HepG2 (cell line): Measurements from ENCODE around the gene HOXD4. TPM values are rescaled to one million over a fixed set of nuclear protein-coding genes. Genes with fewer than 3 reads are reported as not detected.

ENCODE experiments used
- ATAC-seq: fragments of 200-7000 bp; cut with Tn5 transposase; 3 replicates; pipeline ENCODE4 v1.9.1; 2020; ENCODE audit warnings: mild to moderate bottlenecking, moderate library complexity
- Bru-seq: library from RNA; stranded (reverse); fragments of 400-500 nt; gene quantifications from one replicate; lab custom pipeline; 2021; lab: Mats Ljungman, UMichigan
- BruChase-seq, 2 experiments: library from RNA; stranded (reverse); fragments of 400-500 nt; gene quantifications; one replicate each; lab custom pipeline; 2021; lab: Mats Ljungman, UMichigan
- BruUV-seq: library from RNA; stranded (reverse); fragments of 400-500 nt; replicated peaks from 2 replicates; lab custom pipeline; 2021; lab: Mats Ljungman, UMichigan
- CTCF ChIA-PET: fragments of 300-600 bp; formaldehyde crosslinking; extraction: SDS; loops from one replicate; lab custom pipeline; 2021; ENCODE audit warnings: low total read pairs, inconsistent platforms, low intra/inter-chr PET ratio; lab: Yijun Ruan, JAX
- POLR2A ChIA-PET: fragments of 350-600 bp; sonication (Branson Sonifier 250); formaldehyde crosslinking; loops from one replicate; lab custom pipeline; 2020; ENCODE audit warnings: antibody characterized with exemption, inconsistent platforms; lab: Yijun Ruan, JAX
- DNase-seq: peaks from one replicate; pipeline ENCODE4 v3.0.0-alpha.2; 2015; ENCODE audit warnings: low spot score
- FAIRE-seq: peaks from 3 replicates; lab custom pipeline; 2011; peaks lifted over from hg19 to GRCh38; lab: Jason Lieb, UNC
- H2AFZ ChIP-seq: one replicate; pipeline ENCODE4 v1.6.1; 2011; ENCODE audit warnings: low read length, inconsistent platforms
- H3K27ac ChIP-seq: fragments of 300-600 bp; 3 replicates; pipeline ENCODE4 v1.8.0; 2011; ENCODE audit warnings: mixed run types, mild to moderate bottlenecking, mixed read lengths, low read length, inconsistent platforms; ENCODE audit not compliant: insufficient read depth; ENCODE audit errors: extremely low read length
- H3K27me3 ChIP-seq, 2 experiments: fragments of 200-600 bp in 1 of 2; 2 replicates in 1 of 2; 3 replicates in 1 of 2; pipeline versions ENCODE4 v1.6.0 to v1.8.0; 2011; ENCODE audit warnings: low read length in 2 of 2, mild to moderate bottlenecking in 2 of 2, moderate library complexity in 2 of 2, inconsistent platforms in 1 of 2; ENCODE audit not compliant: insufficient read depth in 2 of 2, control insufficient read depth in 1 of 2
- H3K36me3 ChIP-seq, 2 experiments: fragments of 200-600 bp in 1 of 2; replicated peaks in 1 of 2; 2 replicates in 1 of 2; 3 replicates in 1 of 2; pipeline versions ENCODE4 v1.5.1 to v1.8.0; 2011; ENCODE audit warnings: low read length in 2 of 2, inconsistent platforms in 1 of 2; ENCODE audit not compliant: insufficient read depth in 2 of 2, control insufficient read depth in 1 of 2
- H3K4me1 ChIP-seq: 2 replicates; pipeline ENCODE4 v1.5.1; 2012; ENCODE audit warnings: low read length, inconsistent platforms; ENCODE audit not compliant: insufficient read depth
- H3K4me2 ChIP-seq: 2 replicates; pipeline ENCODE4 v1.6.0; 2011; ENCODE audit warnings: low read depth, low read length, inconsistent platforms
- H3K4me3 ChIP-seq, 3 experiments: fragments of 200-600 bp in 1 of 3; sonication (generic), shearing (Covaris generic) in 1 of 3; replicated peaks in 1 of 3; 2 replicates each; pipeline ENCODE4 v1.5.1; 2011 to 2016; ENCODE audit warnings: low read length in 3 of 3, inconsistent platforms in 2 of 3, low read depth in 2 of 3, mild to moderate bottlenecking in 2 of 3, control low read depth in 1 of 3, mixed read lengths in 1 of 3; ENCODE audit not compliant: insufficient read depth in 1 of 3
- H3K79me2 ChIP-seq: one replicate; pipeline ENCODE4 v1.6.1; 2011; ENCODE audit warnings: low read length, inconsistent platforms; ENCODE audit not compliant: insufficient read depth
- H3K9ac ChIP-seq: 2 replicates; pipeline ENCODE4 v1.6.0; 2011; ENCODE audit warnings: mild to moderate bottlenecking, low read depth, low read length, inconsistent platforms; ENCODE audit not compliant: insufficient read depth
- H3K9me3 ChIP-seq: 2 replicates; pipeline ENCODE4 v1.5.1; 2012; ENCODE audit warnings: mild to moderate bottlenecking, low read length
- H4K20me1 ChIP-seq: 2 replicates; pipeline ENCODE4 v1.6.0; 2011; ENCODE audit warnings: inconsistent platforms, mild to moderate bottlenecking, low read length, moderate library complexity; ENCODE audit not compliant: insufficient read depth
- EZH2 ChIP-seq: conservative IDR thresholded peaks from 2 replicates; pipeline ENCODE4 v1.6.1; 2012; ENCODE audit warnings: mild to moderate bottlenecking, low read depth, low read length, moderate library complexity
- HNRNPLL ChIP-seq: fragments of 200-400 bp; formaldehyde crosslinking; IDR thresholded peaks from 2 replicates; pipeline ENCODE4 v1.6.1; 2017; ENCODE audit warnings: mild to moderate bottlenecking, low read depth, low read length; ENCODE audit not compliant: poor library complexity, severe bottlenecking
- MBNL3 ChIP-seq: fragments of 250-450 bp; sonication (Bioruptor Pico); conservative IDR thresholded peaks from 2 replicates; pipeline ENCODE4 v1.8.0; 2022; ENCODE audit warnings: mild to moderate bottlenecking, inconsistent platforms
- ZNF484 ChIP-seq: sonication (generic); formaldehyde crosslinking; IDR thresholded peaks from 2 replicates; pipeline ENCODE4 v1.5.1; 2020; ENCODE audit warnings: mild to moderate bottlenecking, low read depth, missing genetic modification reagents, borderline replicate concordance
- WGBS: methylation state at CpG from one replicate; pipeline ENCODE4 v1.1.6; 2017; ENCODE audit warnings: low lambda C conversion rate; 5-methylcytosine and 5-hydroxymethylcytosine counted together
- in situ Hi-C: cut with HindIII; loops from 2 replicates; pipeline ENCODE4 v1.10.0; 2017; ENCODE audit warnings: low pct_unique_long_range_greater_than_20kb; ENCODE audit not compliant: extremely low pct_ligation_motif_present
- intact Hi-C: fragments of 100-400 bp; cut with micrococcal nuclease; formaldehyde crosslinking; loops from one replicate; pipeline ENCODE4 v1.10.0; 2022; ENCODE audit not compliant: unreplicated experiment
- long read RNA-seq, 2 experiments: library from RNA in 1 of 2; library from polyadenylated mRNA in 1 of 2; stranded (forward) in 1 of 2; unstranded in 1 of 2; transcript quantifications; one replicate each; pipeline ENCODE4 v2.0.0, GENCODE V29; 2019 to 2022
- polyA minus RNA-seq, 3 experiments: library from RNA; depleted of rRNA, polyadenylated mRNA; stranded (reverse); fragments of >200 nt; gene quantifications; 2 replicates each; pipeline ENCODE4 v1.2.3, GENCODE V29; 2011; ENCODE audit warnings: low replicate concordance in 1 of 3
- polyA plus RNA-seq, 8 experiments: library from polyadenylated mRNA; depleted of rRNA in 3 of 8; stranded (reverse) in 7 of 8; unstranded in 1 of 8; fragments of >200 nt; fragmentation: Illumina TruSeq in 4 of 8; extraction: Trizol in 4 of 8; gene quantifications; 2 replicates each; pipeline versions ENCODE4 v1.2.1 to v1.2.3, GENCODE V29; 2011 to 2016; ENCODE audit warnings: low read depth in 4 of 8, missing spikeins in 1 of 8, mixed read lengths in 1 of 8; ENCODE audit not compliant: insufficient read depth in 1 of 8
- total RNA-seq, 5 experiments: library from RNA; depleted of rRNA; stranded (reverse); fragments of >200 nt; fragmentation: Illumina TruSeq; extraction: Trizol; gene quantifications; 2 replicates each; pipeline ENCODE4 v1.2.3, GENCODE V29; 2016; ENCODE audit warnings: low read depth in 1 of 5

HOXD4 gene
- total RNA-seq (2016; rRNA removed; fragmentation: Illumina TruSeq; extraction: Trizol) (0.31 TPM in 1 of 2 replicates, not detected in the other), polyA plus RNA-seq (2011; rRNA removed) (not detected in 2 replicates), polyA minus RNA-seq (2011; rRNA and poly(A)+ RNA removed; ENCODE audit: low replicate concordance) (not detected in 2 replicates), Bru-seq, nascent RNA (not detected), BruChase-seq, experiment 1, labeled RNA remaining after a 6-hour chase (percentile 22 among the genes with signal in this experiment), BruChase-seq, experiment 2, labeled RNA remaining after a 2-hour chase (not detected)
- not detected in 2 replicates for total RNA-seq (2016; cell fraction: cytosol; rRNA removed; fragmentation: Illumina TruSeq; extraction: Trizol; ENCODE audit: low read depth)
- total RNA-seq (2016; cell fraction: insoluble cytoplasmic fraction; rRNA removed; fragmentation: Illumina TruSeq; extraction: Trizol), result 0.19 TPM in 1 of 2 replicates, not detected in the other
- total RNA-seq (2016; cell fraction: membrane; rRNA removed; fragmentation: Illumina TruSeq; extraction: Trizol), result 0.12 TPM in 1 of 2 replicates, not detected in the other
- total RNA-seq (2016; cell fraction: nucleus; rRNA removed; fragmentation: Illumina TruSeq; extraction: Trizol), result 0.34 TPM in 1 of 2 replicates, not detected in the other
- polyA plus RNA-seq (2011; cell fraction: cytosol; rRNA removed), result not detected in 2 replicates
- not detected in 2 replicates for polyA plus RNA-seq (2011; cell fraction: nucleus; rRNA removed)
- not detected in 2 replicates for polyA plus RNA-seq (2012)
- 0.15 TPM in 1 of 2 replicates, not detected in the other for polyA plus RNA-seq (2016; cell fraction: cytosol; fragmentation: Illumina TruSeq; extraction: Trizol; ENCODE audit: low read depth)
- not detected in 2 replicates for polyA plus RNA-seq (2016; cell fraction: insoluble cytoplasmic fraction; fragmentation: Illumina TruSeq; extraction: Trizol; ENCODE audit: low read depth)
- polyA plus RNA-seq (2016; cell fraction: membrane; fragmentation: Illumina TruSeq; extraction: Trizol; ENCODE audit: low read depth), result 0.10 and 0.17 TPM in 2 replicates
- polyA plus RNA-seq (2016; cell fraction: nucleus; fragmentation: Illumina TruSeq; extraction: Trizol; ENCODE audit: insufficient read depth, low read depth), result 0.43 and 1.4 TPM in 2 replicates
- not detected in 2 replicates for polyA minus RNA-seq (2011; cell fraction: cytosol; rRNA and poly(A)+ RNA removed)
- polyA minus RNA-seq (2011; cell fraction: nucleus; rRNA and poly(A)+ RNA removed), result not detected in 2 replicates
- long read RNA-seq, experiment 1, partial matches to known transcripts, result 0 of 2 reads
- long read RNA-seq, experiment 1, other reads (novel, unspliced or antisense), result 0 of 2 reads
- long read RNA-seq, experiment 2, result 0 reads

GRCh38 chr2:176151442-176152287 lies at the start of gene HOXD4:
Gene HOXD4 (plus strand): TSS chr2:176151550. CDS start chr2:176151634, 84 bp downstream.
- POLR2A ChIA-PET, result no interaction called here
- H3K4me2 ChIP-seq, result no peak within 1 kb of the TSS

More at GRCh38 chr2:176151442-176152287, at the start of gene HOXD4:
- in situ Hi-C loops, result no loop called here
- CTCF ChIA-PET, result no interaction called here
- no peak for FAIRE-seq
- Histone ChIP-seq H3K9me3 (no peaks in the 10 kb centered on the region), H3K27me3 (peaks cover 20 to 92% of the 10 kb centered on the region in 2 experiments), H3K79me2 (no peaks in the 10 kb centered on the region), H3K4me1 (peaks cover 25% of the 10 kb centered on the region), H3K9ac (no peak within 1 kb of the TSS), H3K27ac (no peak within 1 kb of the TSS), H4K20me1 (no peaks in the 10 kb centered on the region), H3K36me3 (no peaks in the 10 kb centered on the region), H2AFZ (no peak within 1 kb of the TSS), H3K4me3 (no peak within 1 kb of the TSS)
- TF ChIP-seq ZNF484 (CRISPR knock-in tag) (no peak), HNRNPLL (peak; percentile 27), EZH2 (peak; percentile 91), MBNL3 (CRISPR knock-in tag) (no peak)
- WGBS, result 41% methylated on average over 26 of the region's 55 CpGs
- no peak for DNase-seq
- no peak for ATAC-seq
- BruUV-seq, result no TSS peak
- intact Hi-C loops, result no loop called here
